ENCODE measurements around the gene ELL.

DNA sequence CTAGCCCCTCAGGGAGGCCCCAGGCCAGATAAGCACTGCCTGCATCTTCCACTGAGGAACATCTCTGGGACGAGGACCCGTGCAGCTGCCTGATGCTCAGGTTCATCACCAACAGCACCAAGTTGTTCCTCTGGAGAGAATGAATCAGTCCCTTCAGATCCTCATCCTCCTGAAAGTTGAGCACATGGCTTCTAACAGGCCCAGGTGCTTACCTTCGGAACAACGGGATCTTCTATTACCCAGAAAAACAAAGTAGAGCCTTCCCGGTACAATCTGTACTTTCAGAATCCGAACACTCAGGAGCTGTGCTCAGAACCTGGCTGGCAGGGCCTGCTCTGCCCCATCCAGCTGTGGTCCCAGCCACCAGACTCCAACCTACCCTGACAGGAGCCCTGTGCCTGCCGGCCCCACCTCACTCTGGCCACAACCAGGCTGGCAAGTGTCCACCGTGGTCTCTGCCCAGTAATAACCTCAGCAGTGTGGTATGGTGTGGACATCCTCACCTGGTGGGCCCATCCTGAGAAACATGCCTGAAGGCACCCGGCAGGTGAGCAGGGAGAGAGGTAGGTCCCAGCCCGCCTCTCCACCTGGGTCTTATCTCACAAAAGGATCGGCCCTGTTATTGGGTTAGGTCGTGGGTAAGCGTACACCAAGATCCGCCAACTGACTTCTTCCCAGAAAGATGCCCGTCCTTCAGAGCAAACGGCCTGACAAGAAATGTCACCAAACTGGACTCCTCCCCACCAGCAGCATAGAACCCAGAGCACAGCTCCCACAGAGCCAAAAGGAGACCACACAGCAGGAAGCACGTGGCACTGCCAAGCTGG, 34.1 kb downstream of the ELL start:
- TF ChIP-seq, protein P1, sequence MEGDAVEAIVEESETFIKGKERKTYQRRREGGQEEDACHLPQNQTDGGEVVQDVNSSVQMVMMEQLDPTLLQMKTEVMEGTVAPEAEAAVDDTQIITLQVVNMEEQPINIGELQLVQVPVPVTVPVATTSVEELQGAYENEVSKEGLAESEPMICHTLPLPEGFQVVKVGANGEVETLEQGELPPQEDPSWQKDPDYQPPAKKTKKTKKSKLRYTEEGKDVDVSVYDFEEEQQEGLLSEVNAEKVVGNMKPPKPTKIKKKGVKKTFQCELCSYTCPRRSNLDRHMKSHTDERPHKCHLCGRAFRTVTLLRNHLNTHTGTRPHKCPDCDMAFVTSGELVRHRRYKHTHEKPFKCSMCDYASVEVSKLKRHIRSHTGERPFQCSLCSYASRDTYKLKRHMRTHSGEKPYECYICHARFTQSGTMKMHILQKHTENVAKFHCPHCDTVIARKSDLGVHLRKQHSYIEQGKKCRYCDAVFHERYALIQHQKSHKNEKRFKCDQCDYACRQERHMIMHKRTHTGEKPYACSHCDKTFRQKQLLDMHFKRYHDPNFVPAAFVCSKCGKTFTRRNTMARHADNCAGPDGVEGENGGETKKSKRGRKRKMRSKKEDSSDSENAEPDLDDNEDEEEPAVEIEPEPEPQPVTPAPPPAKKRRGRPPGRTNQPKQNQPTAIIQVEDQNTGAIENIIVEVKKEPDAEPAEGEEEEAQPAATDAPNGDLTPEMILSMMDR (IDR thresholded peaks at IDR 0.05; ENCODE audit: extremely low read depth in 1 of 2, insufficient read depth in 1 of 2, low read depth in 1 of 2, low read length in 2 of 2), result no peak
- TF ChIP-seq POLR2A (IDR thresholded peaks at IDR 0.05; ENCODE audit: low read depth, low read length) (no peak), JUN (IDR thresholded peaks at IDR 0.05; ENCODE audit: borderline replicate concordance, insufficient read depth, insufficient read length, low read depth) (no peak), EZH2 (IDR thresholded peaks at IDR 0.05; ENCODE audit: borderline replicate concordance, low read depth, low read length, severe bottlenecking) (no peak), POLR2AphosphoS5 (IDR thresholded peaks at IDR 0.05; ENCODE audit: insufficient read depth, low read depth, low read length) (no peak), GATA2 (IDR thresholded peaks at IDR 0.05; ENCODE audit: insufficient read depth, insufficient read length, low read depth, low read length) (no peak), MYC (IDR thresholded peaks at IDR 0.05; ENCODE audit: low read depth, low read length) (no peak), FOS (IDR thresholded peaks at IDR 0.05; ENCODE audit: borderline replicate concordance, insufficient read depth, low read length) (no peak)
- TF ChIP-seq, protein P2, sequence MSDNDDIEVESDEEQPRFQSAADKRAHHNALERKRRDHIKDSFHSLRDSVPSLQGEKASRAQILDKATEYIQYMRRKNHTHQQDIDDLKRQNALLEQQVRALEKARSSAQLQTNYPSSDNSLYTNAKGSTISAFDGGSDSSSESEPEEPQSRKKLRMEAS (IDR thresholded peaks at IDR 0.05; ENCODE audit: insufficient read depth, insufficient read length), result no peak
